Prostate gland (tissue), 2 donors: ENCODE data around the gene KLRC3.

Experiments
- POLR2AphosphoS5 ChIP-seq: sonication (generic); formaldehyde crosslinking; IDR thresholded peaks from one replicate; pipeline ENCODE4 v1.6.1; 2017; ENCODE audit warnings: antibody characterized with exemption
- TF ChIP-seq, protein P1 (sequence below), 4 experiments: fragments of 200-600 bp in 2 of 4; fragments of 450-650 bp in 2 of 4; sonication (generic) in 2 of 4; IDR thresholded peaks; 1 replicate in 3 of 4; 2 replicates in 1 of 4; pipeline ENCODE4 v1.5.1; 2016 to 2019; ENCODE audit warnings: antibody characterized with exemption in 4 of 4, mild to moderate bottlenecking in 2 of 4, moderate library complexity in 2 of 4

DNA sequence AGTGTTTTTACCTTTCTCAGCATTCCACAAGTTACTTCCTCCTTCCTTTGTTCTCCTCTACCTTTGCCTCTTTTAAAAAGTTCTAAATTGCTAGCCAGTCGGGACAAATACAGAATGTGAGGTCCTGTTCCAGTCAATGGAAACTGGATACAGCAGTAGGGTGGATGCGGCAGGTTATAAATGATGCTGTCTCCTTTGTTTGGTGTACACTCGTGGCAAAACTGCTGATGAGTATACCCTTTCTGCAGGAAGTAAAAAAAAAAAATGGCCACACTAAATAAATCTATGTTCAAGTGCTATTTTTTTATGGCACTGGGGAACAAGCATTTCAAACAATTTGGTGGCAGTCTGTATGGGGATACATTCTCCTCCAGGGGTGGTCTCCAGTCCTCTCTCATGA is 58.1 kb downstream of the KLRC3 start:
- no peak for TF ChIP-seq POLR2AphosphoS5
- TF ChIP-seq, protein P1, sequence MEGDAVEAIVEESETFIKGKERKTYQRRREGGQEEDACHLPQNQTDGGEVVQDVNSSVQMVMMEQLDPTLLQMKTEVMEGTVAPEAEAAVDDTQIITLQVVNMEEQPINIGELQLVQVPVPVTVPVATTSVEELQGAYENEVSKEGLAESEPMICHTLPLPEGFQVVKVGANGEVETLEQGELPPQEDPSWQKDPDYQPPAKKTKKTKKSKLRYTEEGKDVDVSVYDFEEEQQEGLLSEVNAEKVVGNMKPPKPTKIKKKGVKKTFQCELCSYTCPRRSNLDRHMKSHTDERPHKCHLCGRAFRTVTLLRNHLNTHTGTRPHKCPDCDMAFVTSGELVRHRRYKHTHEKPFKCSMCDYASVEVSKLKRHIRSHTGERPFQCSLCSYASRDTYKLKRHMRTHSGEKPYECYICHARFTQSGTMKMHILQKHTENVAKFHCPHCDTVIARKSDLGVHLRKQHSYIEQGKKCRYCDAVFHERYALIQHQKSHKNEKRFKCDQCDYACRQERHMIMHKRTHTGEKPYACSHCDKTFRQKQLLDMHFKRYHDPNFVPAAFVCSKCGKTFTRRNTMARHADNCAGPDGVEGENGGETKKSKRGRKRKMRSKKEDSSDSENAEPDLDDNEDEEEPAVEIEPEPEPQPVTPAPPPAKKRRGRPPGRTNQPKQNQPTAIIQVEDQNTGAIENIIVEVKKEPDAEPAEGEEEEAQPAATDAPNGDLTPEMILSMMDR (IDR thresholded peaks at IDR 0.05): no peak
